Frontal cortex (tissue), 4 donors: ENCODE measurements around the gene GTF3C2. TPM values are rescaled to one million over a fixed set of nuclear protein-coding genes. Genes with fewer than 3 reads are reported as not detected.
"Not testable (repeated sequence)": the region's sequence is repeated elsewhere in the genome, so short reads cannot be mapped to it uniquely, and the experiment has no call there.

Experiments
- DNase-seq, 2 donors: peaks; one replicate each; pipeline ENCODE4 v3.0.0; 2012; ENCODE audit warnings: low spot score in 2 of 2
- FAIRE-seq: peaks from 2 replicates; lab custom pipeline; 2012; peaks lifted over from hg19 to GRCh38; lab: Jason Lieb, UNC
- total RNA-seq: library from RNA; depleted of rRNA; stranded (reverse); fragments of >200 nt; gene quantifications from one replicate; pipeline ENCODE4 v1.2.3, GENCODE V29; 2014
- donor health status: control.
- donor health status: control.
- donor health status: control.

Gene GTF3C2
- total RNA-seq, 1 donor from 2014 or later = 37.5 TPM

- FAIRE-seq (no peak), DNase-seq (peak; percentile 83 to 95)
Observed at GRCh38 chr2:27322766-27323595, 33.6 kb downstream of the GTF3C2 start, which contains the start of gene MPV17. Gene MPV17, minus strand, starts transcription at chr2:27323097. Its CDS starts 580 bp downstream, at chr2:27322517.

- no peak for DNase-seq
Observed at GRCh38 chr2:27322301-27322765, 34.2 kb downstream of the GTF3C2 start.

GRCh38 chr2:27320958-27321543 is 35.5 kb downstream of the GTF3C2 start:
- DNase-seq = no peak
- no peak for FAIRE-seq

More at GRCh38 chr2:27322301-27322765, 34.2 kb downstream of the GTF3C2 start:
- no peak for FAIRE-seq

GRCh38 chr2:27319839-27320238 is 36.7 kb downstream of the GTF3C2 start:
- not testable (repeated sequence) for DNase-seq, FAIRE-seq

DNA sequence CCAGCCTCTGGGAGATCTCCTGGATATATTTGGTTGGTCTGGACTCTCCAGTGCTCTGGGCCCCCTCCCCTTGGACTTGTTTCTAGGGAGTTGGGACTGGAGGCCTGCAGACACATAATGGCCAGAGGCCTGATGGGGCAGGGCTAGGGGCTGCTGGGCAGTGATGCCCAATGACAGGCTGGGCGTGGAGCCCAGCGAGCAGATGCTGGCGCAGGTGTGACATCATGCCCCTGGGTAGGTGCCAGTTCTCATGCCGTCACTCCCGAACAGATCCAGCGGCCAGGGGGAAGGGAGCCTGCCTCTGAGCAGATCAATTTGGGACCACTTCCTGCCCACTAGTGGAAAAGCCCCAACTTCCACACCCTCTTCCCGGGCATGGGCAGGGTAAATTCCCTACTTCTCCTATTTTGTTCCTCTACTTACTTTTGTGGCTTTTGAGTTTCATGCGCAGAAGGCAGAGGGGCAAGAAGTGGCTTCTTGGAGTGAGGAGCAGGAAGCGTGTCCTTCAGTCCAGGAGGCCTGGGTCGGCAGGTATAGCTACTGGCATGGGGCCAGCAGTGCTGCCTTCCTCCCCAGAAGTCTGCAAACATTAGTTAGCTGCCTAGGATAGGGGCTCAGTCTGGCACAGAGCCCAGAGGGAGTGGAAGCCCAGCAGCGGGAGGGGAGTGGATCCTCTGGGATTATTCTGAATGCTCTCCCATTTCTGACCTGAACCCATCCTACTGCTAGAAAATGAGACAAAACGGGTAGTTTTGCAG is 39.7 kb downstream of the GTF3C2 start:
- peak; percentile 53 to 60 for DNase-seq
- no peak for FAIRE-seq

GRCh38 chr2:27315122-27315521 is 41.4 kb downstream of the GTF3C2 start:
- DNase-seq = no peak
- no peak for FAIRE-seq

- FAIRE-seq (no peak), DNase-seq (no peak)
Observed at GRCh38 chr2:27314709-27315108, 41.9 kb downstream of the GTF3C2 start.

- no peak for FAIRE-seq
Observed at GRCh38 chr2:27313882-27314645, 42.5 kb downstream of the GTF3C2 start.

GRCh38 chr2:27312152-27312551 is 44.4 kb downstream of the GTF3C2 start:
- DNase-seq (no peak), FAIRE-seq (no peak)

More at GRCh38 chr2:27313882-27314645, 42.5 kb downstream of the GTF3C2 start:
- DNase-seq = no peak

GRCh38 chr2:27309651-27310050 is 46.9 kb downstream of the GTF3C2 start:
- DNase-seq = no peak
- FAIRE-seq = no peak

DNA sequence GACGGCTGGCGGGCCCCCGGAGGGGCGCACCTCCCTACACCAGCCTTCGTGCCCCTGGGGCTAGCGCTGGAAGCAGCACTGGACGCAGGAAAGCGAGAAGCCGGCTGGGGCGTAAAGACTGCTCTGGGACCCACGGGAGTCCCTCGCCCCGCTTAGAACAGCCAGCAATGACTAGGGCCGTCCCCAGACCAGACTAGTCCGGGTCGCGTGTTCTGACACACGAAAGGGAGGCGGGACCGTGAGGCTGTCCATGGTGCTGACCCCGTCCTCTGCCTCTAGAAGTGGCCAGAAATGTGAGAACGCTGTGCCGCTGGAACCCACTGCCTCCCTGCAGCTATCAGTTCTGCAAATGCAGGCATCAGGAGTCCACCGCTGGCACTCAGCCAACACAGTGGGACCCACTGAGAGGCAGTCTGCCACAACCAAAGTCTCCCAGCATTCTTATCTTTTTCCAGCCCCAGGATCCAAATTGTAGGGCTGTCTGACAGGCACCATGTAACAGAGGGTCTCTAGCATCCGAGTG is 48.1 kb downstream of the GTF3C2 start, which contains the start of gene UCN:
UCN (minus strand) TSS at position 87 of the 523 bp plus-strand sequence. CDS start 550 bp downstream, outside the sequence.
- DNase-seq (no peak), FAIRE-seq (no peak)

GRCh38 chr2:27307545-27308358 is 48.8 kb downstream of the GTF3C2 start:
- FAIRE-seq (no peak), DNase-seq (no peak)

DNA sequence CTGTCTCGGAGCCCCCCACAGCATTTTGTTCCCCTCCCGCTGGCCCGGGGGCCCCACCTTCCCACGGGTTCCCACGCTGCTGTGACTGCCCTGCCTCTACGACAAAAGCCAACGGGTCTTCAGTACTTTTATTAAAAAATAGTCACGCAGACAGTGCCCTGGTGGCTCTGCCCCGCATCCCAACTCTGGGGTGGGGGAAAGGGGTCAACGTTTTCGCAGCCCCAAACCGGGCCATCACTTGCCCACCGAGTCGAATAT is 49.3 kb downstream of the GTF3C2 start:
- FAIRE-seq = no peak
- DNase-seq = no peak

DNA sequence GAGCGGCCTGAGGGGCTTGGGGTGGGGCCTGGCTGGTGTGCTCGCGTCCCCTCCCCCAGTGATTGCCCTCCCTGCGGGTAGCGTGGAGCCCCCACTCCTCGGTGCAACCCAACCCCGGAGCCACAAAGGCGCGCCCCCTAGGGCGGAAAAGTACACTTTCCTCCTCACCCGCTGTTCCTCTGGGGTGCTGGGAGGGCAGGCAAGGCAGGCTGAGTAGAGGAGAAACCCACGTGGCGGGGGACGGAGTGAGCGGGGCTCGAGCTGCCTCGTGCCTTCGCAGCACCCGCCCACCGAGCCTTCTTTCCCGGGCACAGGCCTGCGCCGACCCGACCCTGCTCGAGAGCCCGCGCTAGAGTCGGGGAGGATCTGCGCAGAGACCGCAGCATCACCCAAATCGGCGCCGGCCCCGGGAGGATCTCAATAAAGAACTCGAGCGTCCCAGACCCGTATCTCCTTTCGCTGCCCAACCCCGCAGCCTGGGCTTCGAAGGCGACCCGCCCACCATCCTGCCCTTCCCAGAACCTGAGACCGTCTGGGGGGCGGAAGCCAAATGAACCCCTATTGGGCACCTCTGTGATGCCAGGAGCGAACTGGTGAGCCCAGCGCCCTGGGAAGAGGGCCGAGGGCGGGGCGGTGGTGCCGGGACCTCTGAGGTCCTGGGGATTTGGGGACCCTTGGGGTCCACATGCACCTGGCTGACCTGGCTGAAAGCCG is 49.8 kb downstream of the GTF3C2 start:
- DNase-seq (no peak), FAIRE-seq (no peak)

GRCh38 chr2:27306136-27306535 is 50.4 kb downstream of the GTF3C2 start:
- FAIRE-seq (no peak), DNase-seq (no peak)

DNA sequence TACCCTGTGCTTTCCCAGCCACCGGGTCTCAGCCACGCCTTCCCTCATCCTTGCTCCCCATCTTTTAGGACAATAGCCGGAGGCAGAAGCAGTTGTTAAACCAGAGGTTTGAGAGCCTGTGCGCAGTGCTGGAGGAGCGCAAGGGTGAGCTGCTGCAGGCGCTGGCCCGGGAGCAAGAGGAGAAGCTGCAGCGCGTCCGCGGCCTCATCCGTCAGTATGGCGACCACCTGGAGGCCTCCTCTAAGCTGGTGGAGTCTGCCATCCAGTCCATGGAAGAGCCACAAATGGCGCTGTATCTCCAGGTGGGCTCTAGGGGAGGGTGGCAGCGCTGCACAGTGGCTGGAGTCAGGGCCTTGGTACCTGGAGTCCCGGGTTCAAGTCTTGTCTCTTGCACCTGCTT is 51.0 kb downstream of the GTF3C2 start:
- FAIRE-seq (no peak), DNase-seq (no peak)

- FAIRE-seq (no peak), DNase-seq (no peak)
Observed at GRCh38 chr2:27304488-27305240, 51.9 kb downstream of the GTF3C2 start.
